AG04450 (cell line): ENCODE data around the gene MEG3. TPM values are rescaled to one million over a fixed set of nuclear protein-coding genes. Genes with fewer than 3 reads are reported as not detected.

Experiments used
- CTCF ChIA-PET: fragments of 300-600, 350-600 bp; formaldehyde crosslinking; extraction: SDS; loops from one replicate; lab custom pipeline; 2022; ENCODE audit warnings: antibody characterized with exemption, inconsistent platforms; lab: Charles Lee
- POLR2A ChIA-PET: fragments of 350-600 bp; formaldehyde crosslinking; extraction: SDS; loops from one replicate; lab custom pipeline; 2021; ENCODE audit warnings: antibody characterized with exemption, inconsistent platforms; lab: Yijun Ruan, JAX
- DNase-seq: peaks from one replicate; pipeline ENCODE4 v3.0.0-alpha.2; 2011; ENCODE audit warnings: low read depth, low spot score
- H3K27ac ChIP-seq: one replicate; pipeline ENCODE4 v1.5.1; 2012; ENCODE audit warnings: low read depth, low read length, control low read depth
- H3K27me3 ChIP-seq: one replicate; pipeline ENCODE4 v1.6.0; 2012; ENCODE audit warnings: low read length; ENCODE audit not compliant: control insufficient read depth, insufficient read depth
- H3K4me3 ChIP-seq: 2 replicates; pipeline ENCODE4 v1.5.1; 2011; ENCODE audit warnings: mild to moderate bottlenecking, low read depth, low read length, control low read depth
- H3K9me3 ChIP-seq: 2 replicates; pipeline ENCODE4 v1.5.1; 2012; ENCODE audit warnings: low read length; ENCODE audit not compliant: control insufficient read depth, insufficient read depth
- polyA plus RNA-seq: library from polyadenylated mRNA; depleted of rRNA; stranded (reverse); fragments of >200 nt; gene quantifications from 2 replicates; pipeline ENCODE4 v1.2.3, GENCODE V29; 2011
- TF ChIP-seq, protein P1 (sequence below): IDR thresholded peaks from 2 replicates; pipeline ENCODE4 v1.5.1; 2011; ENCODE audit warnings: low read depth, low read length, control low read depth, inconsistent platforms

MEG3 gene
- polyA plus RNA-seq, 1 experiment = 310 TPM

DNA sequence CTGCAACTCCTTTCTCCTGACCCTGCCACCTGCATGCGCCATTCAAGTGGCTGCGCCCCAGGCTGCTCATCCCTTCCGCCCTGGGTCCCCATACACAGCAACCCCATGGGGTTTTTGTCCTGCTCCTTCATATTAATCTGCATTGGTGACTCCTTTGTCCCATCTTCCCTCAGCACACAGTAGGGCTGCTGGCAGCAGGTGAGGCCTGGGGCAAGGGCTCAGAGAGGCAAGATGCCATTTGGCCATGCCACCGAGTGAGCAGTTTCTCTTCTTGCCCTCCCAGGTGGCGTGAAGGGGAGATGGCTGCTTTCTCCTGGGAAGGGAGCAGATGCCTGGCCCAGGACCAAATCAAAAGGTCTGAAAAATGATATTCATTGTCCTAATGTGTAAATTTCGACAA, 68.5 kb downstream of the MEG3 start:
- ChIA-PET POLR2A (no interaction called here), CTCF (no interaction called here)
- TF ChIP-seq, protein P1, sequence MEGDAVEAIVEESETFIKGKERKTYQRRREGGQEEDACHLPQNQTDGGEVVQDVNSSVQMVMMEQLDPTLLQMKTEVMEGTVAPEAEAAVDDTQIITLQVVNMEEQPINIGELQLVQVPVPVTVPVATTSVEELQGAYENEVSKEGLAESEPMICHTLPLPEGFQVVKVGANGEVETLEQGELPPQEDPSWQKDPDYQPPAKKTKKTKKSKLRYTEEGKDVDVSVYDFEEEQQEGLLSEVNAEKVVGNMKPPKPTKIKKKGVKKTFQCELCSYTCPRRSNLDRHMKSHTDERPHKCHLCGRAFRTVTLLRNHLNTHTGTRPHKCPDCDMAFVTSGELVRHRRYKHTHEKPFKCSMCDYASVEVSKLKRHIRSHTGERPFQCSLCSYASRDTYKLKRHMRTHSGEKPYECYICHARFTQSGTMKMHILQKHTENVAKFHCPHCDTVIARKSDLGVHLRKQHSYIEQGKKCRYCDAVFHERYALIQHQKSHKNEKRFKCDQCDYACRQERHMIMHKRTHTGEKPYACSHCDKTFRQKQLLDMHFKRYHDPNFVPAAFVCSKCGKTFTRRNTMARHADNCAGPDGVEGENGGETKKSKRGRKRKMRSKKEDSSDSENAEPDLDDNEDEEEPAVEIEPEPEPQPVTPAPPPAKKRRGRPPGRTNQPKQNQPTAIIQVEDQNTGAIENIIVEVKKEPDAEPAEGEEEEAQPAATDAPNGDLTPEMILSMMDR = no peak
- Histone ChIP-seq H3K9me3 (no peaks in the 10 kb centered on the region; the same call in 1 of the 2 replicates), H3K4me3 (no peak overlapping the region), H3K27ac (no peak overlapping the region), H3K27me3 (peaks cover 5% of the 10 kb centered on the region)
- DNase-seq = no peak

DNA sequence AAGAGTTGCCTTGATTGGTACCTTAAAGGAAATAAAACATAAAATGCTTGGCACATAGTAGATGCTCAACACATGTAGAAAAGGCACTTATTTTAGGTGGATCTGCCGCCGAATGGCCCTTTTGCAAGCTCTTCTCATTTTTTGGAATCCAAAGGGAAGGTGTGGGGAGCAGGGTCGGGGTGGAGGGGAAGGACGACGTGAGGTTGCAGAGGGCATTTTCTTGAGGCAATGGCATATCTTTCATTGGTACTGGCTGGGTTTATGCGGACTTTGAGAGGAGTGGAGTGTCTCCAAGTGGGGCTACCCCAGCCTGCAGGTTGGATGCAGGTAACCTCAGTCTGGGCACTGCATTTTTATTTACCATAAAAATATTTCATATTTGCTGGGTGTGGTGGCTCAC, 69.5 kb downstream of the MEG3 start:
- no peak for DNase-seq
- Histone ChIP-seq H3K9me3 (no peaks in the 10 kb centered on the region; the same call in 1 of the 2 replicates), H3K27me3 (peaks cover 5% of the 10 kb centered on the region), H3K27ac (no peak overlapping the region), H3K4me3 (no peak overlapping the region)
- ChIA-PET CTCF (no interaction called here), POLR2A (no interaction called here)
- TF ChIP-seq, protein P1 = no peak

- peaks cover 8% of the 10 kb centered on the region for H3K27me3 ChIP-seq
- POLR2A ChIA-PET = no interaction called here
- DNase-seq = no peak
- CTCF ChIA-PET = no interaction called here
- no peak overlapping the region for H3K27ac ChIP-seq
- H3K4me3 ChIP-seq = no peak overlapping the region
- TF ChIP-seq, protein P1 = no peak
- H3K9me3 ChIP-seq = peaks cover 3% of the 10 kb centered on the region; the same call in 1 of the 2 replicates
Measured at GRCh38 chr14:100896369-100897060, 70.6 kb downstream of the MEG3 start.

DNA sequence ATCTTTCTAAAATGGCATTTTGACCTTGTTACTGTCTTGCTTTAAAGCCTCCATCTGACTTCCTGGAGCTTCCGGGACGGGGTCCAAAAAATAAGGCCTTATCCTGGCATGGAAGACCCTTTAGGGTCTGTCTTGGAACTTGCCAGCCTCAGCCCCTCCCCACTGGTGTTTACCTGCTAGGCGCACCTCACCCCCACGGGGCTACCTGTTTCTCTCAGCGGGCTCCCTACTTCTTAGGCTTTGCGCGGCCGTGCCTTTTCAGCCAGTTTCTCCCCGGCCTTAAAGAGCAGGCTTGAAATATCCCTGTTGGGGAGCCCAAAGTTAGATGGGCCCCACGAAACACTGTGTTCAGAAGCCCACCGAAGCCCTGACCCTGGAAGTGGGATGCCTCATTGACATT, 72.5 kb downstream of the MEG3 start:
- TF ChIP-seq, protein P1 = no peak
- POLR2A ChIA-PET = no interaction called here
- H3K9me3 ChIP-seq = peaks cover 8% of the 10 kb centered on the region; the same call in 1 of the 2 replicates
- no peak overlapping the region for H3K4me3 ChIP-seq
- no peak for DNase-seq
- CTCF ChIA-PET = no interaction called here
- H3K27ac ChIP-seq = no peak overlapping the region
- peaks cover 13% of the 10 kb centered on the region for H3K27me3 ChIP-seq
